ENCODE measurements around the gene TLCD3B.

DNA sequence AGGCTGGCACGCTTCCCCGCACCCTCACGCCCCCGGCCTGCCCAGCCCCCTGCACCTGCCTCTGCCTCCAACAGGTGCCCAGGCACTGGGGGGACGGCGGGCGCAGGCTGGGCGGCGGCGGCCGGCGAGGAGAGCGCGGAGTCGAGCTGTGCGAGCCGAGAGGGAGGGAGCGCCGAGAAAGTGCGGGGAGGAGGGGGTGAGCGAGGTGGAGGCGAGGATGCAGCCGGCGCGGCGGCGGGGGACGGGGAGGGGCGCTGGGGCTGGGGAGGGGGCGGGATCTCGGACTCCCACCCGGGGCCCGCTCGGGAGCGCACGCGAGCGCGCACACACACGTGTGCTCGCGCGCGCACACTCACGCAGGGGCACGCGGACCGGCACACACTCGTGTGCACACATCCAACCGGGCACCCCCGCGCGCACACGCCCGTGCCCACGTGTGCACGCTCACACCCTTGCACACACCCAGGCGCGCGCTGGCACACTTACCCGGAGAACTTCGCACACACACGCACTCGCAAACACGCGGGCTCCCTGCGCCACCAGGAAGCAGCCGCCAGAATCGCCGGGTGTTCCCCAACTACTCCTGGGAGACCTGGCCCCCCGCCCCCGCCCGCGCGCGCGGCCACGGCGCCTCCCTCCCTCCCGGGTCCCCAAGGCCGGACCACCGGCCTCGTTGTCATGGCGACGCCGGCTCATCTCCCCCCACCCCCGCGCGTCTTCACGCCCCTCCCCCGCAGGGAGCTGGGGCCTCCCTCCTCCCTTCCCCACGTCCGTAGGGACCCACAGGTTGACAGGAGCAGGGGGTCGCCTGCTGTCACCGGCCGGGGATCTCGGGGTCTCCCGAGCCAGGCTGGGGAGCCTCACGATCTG is 20.0 kb downstream of the TLCD3B start, which contains the start of gene DOC2A:
- TF ChIP-seq, protein P1, sequence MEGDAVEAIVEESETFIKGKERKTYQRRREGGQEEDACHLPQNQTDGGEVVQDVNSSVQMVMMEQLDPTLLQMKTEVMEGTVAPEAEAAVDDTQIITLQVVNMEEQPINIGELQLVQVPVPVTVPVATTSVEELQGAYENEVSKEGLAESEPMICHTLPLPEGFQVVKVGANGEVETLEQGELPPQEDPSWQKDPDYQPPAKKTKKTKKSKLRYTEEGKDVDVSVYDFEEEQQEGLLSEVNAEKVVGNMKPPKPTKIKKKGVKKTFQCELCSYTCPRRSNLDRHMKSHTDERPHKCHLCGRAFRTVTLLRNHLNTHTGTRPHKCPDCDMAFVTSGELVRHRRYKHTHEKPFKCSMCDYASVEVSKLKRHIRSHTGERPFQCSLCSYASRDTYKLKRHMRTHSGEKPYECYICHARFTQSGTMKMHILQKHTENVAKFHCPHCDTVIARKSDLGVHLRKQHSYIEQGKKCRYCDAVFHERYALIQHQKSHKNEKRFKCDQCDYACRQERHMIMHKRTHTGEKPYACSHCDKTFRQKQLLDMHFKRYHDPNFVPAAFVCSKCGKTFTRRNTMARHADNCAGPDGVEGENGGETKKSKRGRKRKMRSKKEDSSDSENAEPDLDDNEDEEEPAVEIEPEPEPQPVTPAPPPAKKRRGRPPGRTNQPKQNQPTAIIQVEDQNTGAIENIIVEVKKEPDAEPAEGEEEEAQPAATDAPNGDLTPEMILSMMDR (IDR thresholded peaks at IDR 0.05) = no peak
- no peak for TF ChIP-seq POLR2A (IDR thresholded peaks at IDR 0.05)
